H9 (cell line): ENCODE results near the gene TRIM68. TPM values are rescaled to one million over a fixed set of nuclear protein-coding genes. Genes with fewer than 3 reads are reported as not detected.

Experiments
- DNase-seq: peaks from one replicate; pipeline ENCODE4 v3.0.0-alpha.2; 2017
- H2AFZ ChIP-seq: one replicate; pipeline ENCODE4 v1.6.1; 2013; ENCODE audit warnings: mild to moderate bottlenecking, low read length, control low read depth, moderate library complexity
- H2AK5ac ChIP-seq: 2 replicates; pipeline ENCODE4 v1.6.1; 2013; ENCODE audit warnings: low read length, control low read depth, mixed read lengths; ENCODE audit not compliant: insufficient read length
- H2BK120ac ChIP-seq: one replicate; pipeline ENCODE4 v1.6.1; 2013; ENCODE audit warnings: low read depth, mild to moderate bottlenecking, low read length, control low read depth, inconsistent platforms; ENCODE audit not compliant: poor library complexity, severe bottlenecking
- H2BK12ac ChIP-seq: 2 replicates; pipeline ENCODE4 v1.6.1; 2013; ENCODE audit warnings: low read length, control low read depth, mixed read lengths, low read depth; ENCODE audit not compliant: insufficient read length
- H2BK15ac ChIP-seq: 2 replicates; pipeline ENCODE4 v1.6.1; 2013; ENCODE audit warnings: low read depth, low read length, control low read depth
- H2BK20ac ChIP-seq: one replicate; pipeline ENCODE4 v1.6.1; 2013; ENCODE audit warnings: low read depth, mild to moderate bottlenecking, low read length, control low read depth, inconsistent platforms; ENCODE audit not compliant: poor library complexity, severe bottlenecking
- H2BK5ac ChIP-seq: 2 replicates; pipeline ENCODE4 v1.6.1; 2013; ENCODE audit warnings: low read length, control low read depth, mixed read lengths; ENCODE audit not compliant: insufficient read length
- H3K14ac ChIP-seq: 2 replicates; pipeline ENCODE4 v1.6.1; 2013; ENCODE audit warnings: low read length, control low read depth; ENCODE audit not compliant: insufficient read depth
- H3K18ac ChIP-seq: 2 replicates; pipeline ENCODE4 v1.6.1; 2013; ENCODE audit warnings: low read depth, mild to moderate bottlenecking, mixed read lengths, low read length, control low read depth; ENCODE audit not compliant: insufficient read length
- H3K23ac ChIP-seq: 2 replicates; pipeline ENCODE4 v1.6.1; 2013; ENCODE audit warnings: low read length, control low read depth, mixed read lengths, low read depth; ENCODE audit not compliant: insufficient read length
- H3K23me2 ChIP-seq: 2 replicates; pipeline ENCODE4 v1.6.1; 2013; ENCODE audit warnings: low read depth, mild to moderate bottlenecking, mixed read lengths, low read length, control low read depth; ENCODE audit not compliant: insufficient read length, poor library complexity, severe bottlenecking
- H3K27ac ChIP-seq: 2 replicates; pipeline ENCODE4 v1.5.1; 2013; ENCODE audit warnings: low read length, control low read depth, mixed read lengths, low read depth; ENCODE audit not compliant: insufficient read length
- H3K27me3 ChIP-seq: 2 replicates; pipeline ENCODE4 v1.6.1; 2013; ENCODE audit warnings: low read length, control low read depth, inconsistent platforms; ENCODE audit not compliant: insufficient read depth
- H3K4ac ChIP-seq: 2 replicates; pipeline ENCODE4 v1.6.1; 2013; ENCODE audit warnings: low read depth, mild to moderate bottlenecking, control low read depth, inconsistent platforms, low read length, moderate library complexity
- H3K4me1 ChIP-seq: 2 replicates; pipeline ENCODE4 v1.6.1; 2013; ENCODE audit warnings: low read length, control low read depth, inconsistent platforms; ENCODE audit not compliant: insufficient read depth
- H3K4me2 ChIP-seq: 2 replicates; pipeline ENCODE4 v1.6.1; 2013; ENCODE audit warnings: low read length, control low read depth, mixed read lengths; ENCODE audit not compliant: insufficient read length, insufficient read depth
- H3K56ac ChIP-seq: 2 replicates; pipeline ENCODE4 v1.6.1; 2013; ENCODE audit warnings: low read depth, mild to moderate bottlenecking, mixed read lengths, low read length, control low read depth; ENCODE audit not compliant: insufficient read length
- H3K79me1 ChIP-seq: 2 replicates; pipeline ENCODE4 v1.6.1; 2013; ENCODE audit warnings: low read depth, mild to moderate bottlenecking, moderate library complexity, low read length, control low read depth, inconsistent platforms; ENCODE audit not compliant: insufficient read depth, poor library complexity, severe bottlenecking
- H3K79me2 ChIP-seq: 2 replicates; pipeline ENCODE4 v1.6.1; 2013; ENCODE audit warnings: low read length, control low read depth, inconsistent platforms; ENCODE audit not compliant: insufficient read depth
- H3K9ac ChIP-seq: 2 replicates; pipeline ENCODE4 v1.6.1; 2013; ENCODE audit warnings: low read length, control low read depth, mixed read lengths; ENCODE audit not compliant: insufficient read length; ENCODE audit errors: extremely low read depth
- H3K9me3 ChIP-seq: one replicate; pipeline ENCODE4 v1.6.1; 2013; ENCODE audit warnings: low read depth, low read length, inconsistent platforms; ENCODE audit not compliant: control insufficient read depth
- H3T11ph ChIP-seq: one replicate; pipeline ENCODE4 v1.6.1; 2013; ENCODE audit warnings: mild to moderate bottlenecking, low read length, control low read depth, inconsistent platforms
- H4K20me1 ChIP-seq: one replicate; pipeline ENCODE4 v1.6.1; 2013; ENCODE audit not compliant: control insufficient read depth, insufficient read length, insufficient read depth
- H4K5ac ChIP-seq: 2 replicates; pipeline ENCODE4 v1.6.1; 2013; ENCODE audit warnings: low read depth, mild to moderate bottlenecking, mixed read lengths, low read length, control low read depth; ENCODE audit not compliant: insufficient read length
- H4K8ac ChIP-seq: replicated peaks from 2 replicates; pipeline ENCODE4 v1.6.1; 2013; ENCODE audit warnings: low read length, control low read depth, mixed read lengths, low read depth; ENCODE audit not compliant: insufficient read length
- H4K91ac ChIP-seq: 2 replicates; pipeline ENCODE4 v1.6.1; 2013; ENCODE audit warnings: low read depth, mild to moderate bottlenecking, moderate library complexity, mixed read lengths, low read length, control low read depth; ENCODE audit not compliant: insufficient read length
- H3K27ac Mint-ChIP-seq, 3 experiments: 2 replicates in 2 of 3; 3 replicates in 1 of 3; pipeline ENCODE4 v1.8.0; 2020 to 2021; ENCODE audit warnings: mixed read lengths in 3 of 3, mild to moderate bottlenecking in 1 of 3, moderate library complexity in 1 of 3
- H3K27me3 Mint-ChIP-seq: 2 replicates; pipeline ENCODE4 v1.8.0; 2021; ENCODE audit warnings: low read depth, mild to moderate bottlenecking, moderate library complexity, mixed read lengths
- H3K36me3 Mint-ChIP-seq, 3 experiments: 2 replicates in 2 of 3; 3 replicates in 1 of 3; pipeline ENCODE4 v1.8.0; 2020 to 2021; ENCODE audit warnings: low read depth in 3 of 3, mixed read lengths in 3 of 3; ENCODE audit not compliant: insufficient read depth in 1 of 3
- H3K4me1 Mint-ChIP-seq, 2 experiments: 2 replicates each; pipeline ENCODE4 v1.8.0; 2020; ENCODE audit warnings: mixed read lengths in 2 of 2
- H3K4me3 Mint-ChIP-seq, 2 experiments: 2 replicates in 1 of 2; 3 replicates in 1 of 2; pipeline ENCODE4 v1.8.0; 2020 to 2021; ENCODE audit warnings: mild to moderate bottlenecking in 2 of 2, mixed read lengths in 2 of 2, moderate library complexity in 1 of 2
- H3K9me3 Mint-ChIP-seq, 2 experiments: 2 replicates in 1 of 2; 3 replicates in 1 of 2; pipeline ENCODE4 v1.8.0; 2020; ENCODE audit warnings: mild to moderate bottlenecking in 2 of 2, mixed read lengths in 2 of 2, moderate library complexity in 1 of 2
- CTCF ChIP-seq: fragments of 200-600 bp; sonication (generic); conservative IDR thresholded peaks from 3 replicates; pipeline ENCODE4 v1.8.0; 2021; ENCODE audit warnings: antibody characterized with exemption, mild to moderate bottlenecking
- WGBS: extraction: QIAGEN DNeasy Blood & Tissue Kit; methylation state at CpG from one replicate; pipeline ENCODE4 v1.1.7; 2013; ENCODE audit warnings: missing lambda C conversion rate, low lambda C conversion rate, mixed read lengths; ENCODE audit not compliant: insufficient read length; ENCODE audit errors: extremely low coverage; 5-methylcytosine and 5-hydroxymethylcytosine counted together
- total RNA-seq: library from RNA; stranded (reverse); gene quantifications from 2 replicates; pipeline ENCODE4 v1.2.1, GENCODE V29; 2021

Gene TRIM68
- total RNA-seq, 1 experiment from 2014 or later, result 9.9 TPM

GRCh38 chr11:4576880-4577279 is 31.2 kb downstream of the TRIM68 start:
- H3K27ac Mint-ChIP-seq, result no peak overlapping the region
- no peak for DNase-seq
- Histone ChIP-seq H4K20me1 (no peaks in the 10 kb centered on the region), H2AK5ac (no peak overlapping the region), H3K27me3 (no peaks in the 10 kb centered on the region), H3K79me2 (no peaks in the 10 kb centered on the region), H4K91ac (no peak overlapping the region), H2BK12ac (no peak overlapping the region), H3K9me3 (no peaks in the 10 kb centered on the region), H3K4me2 (no peak overlapping the region), H3K23me2 (no peaks in the 10 kb centered on the region), H3K27ac (no peak overlapping the region), H3K56ac (no peak overlapping the region), H3T11ph (no peak overlapping the region), H4K8ac (no peak overlapping the region), H2BK15ac (no peak overlapping the region), H3K4me1 (peaks cover 5% of the 10 kb centered on the region; the same call in 1 of the 2 replicates), H3K79me1 (no peaks in the 10 kb centered on the region), H2BK20ac (no peak overlapping the region), H2AFZ (no peak overlapping the region), H2BK5ac (no peak overlapping the region), H3K4ac (no peak overlapping the region), H2BK120ac (no peak overlapping the region), H3K9ac (no peak overlapping the region), H3K23ac (no peak overlapping the region), H3K14ac (no peak overlapping the region), H3K18ac (no peak overlapping the region), H4K5ac (no peak overlapping the region)
- H3K36me3 Mint-ChIP-seq, result no peaks in the 10 kb centered on the region
- H3K4me3 Mint-ChIP-seq, result no peak overlapping the region
- peaks cover 7 to 8% of the 10 kb centered on the region in 2 experiments for H3K4me1 Mint-ChIP-seq
- no peaks in the 10 kb centered on the region; a peak in 1 of 5 replicates for H3K9me3 Mint-ChIP-seq
- TF ChIP-seq CTCF, result no peak
- no CpG with 5 or more reads among the region's 3 CpGs for WGBS
- H3K27me3 Mint-ChIP-seq, result peaks cover 3% of the 10 kb centered on the region; the same call in 1 of the 2 replicates
